Ovary (tissue), 3 donors: Measurements from ENCODE around the gene NR5A1.

Source experiments
- CTCF ChIP-seq, 3 donors: fragments of 450-650 bp in 2 of 3; fragments of 200-600 bp in 1 of 3; IDR thresholded peaks; one replicate each; pipeline versions ENCODE4 v1.5.1 to v1.8.0; 2016 to 2022; ENCODE audit warnings: antibody characterized with exemption in 3 of 3, mild to moderate bottlenecking in 1 of 3
- EP300 ChIP-seq: sonication (generic); formaldehyde crosslinking; IDR thresholded peaks from one replicate; pipeline ENCODE4 v1.6.1; 2017; ENCODE audit warnings: antibody characterized with exemption
- POLR2A ChIP-seq: fragments of 450-650 bp; IDR thresholded peaks from one replicate; pipeline ENCODE4 v1.6.1; 2017; ENCODE audit warnings: antibody characterized with exemption, mild to moderate bottlenecking, moderate library complexity
- donor health status: DM: no; HTN: no; CAD: no.

DNA sequence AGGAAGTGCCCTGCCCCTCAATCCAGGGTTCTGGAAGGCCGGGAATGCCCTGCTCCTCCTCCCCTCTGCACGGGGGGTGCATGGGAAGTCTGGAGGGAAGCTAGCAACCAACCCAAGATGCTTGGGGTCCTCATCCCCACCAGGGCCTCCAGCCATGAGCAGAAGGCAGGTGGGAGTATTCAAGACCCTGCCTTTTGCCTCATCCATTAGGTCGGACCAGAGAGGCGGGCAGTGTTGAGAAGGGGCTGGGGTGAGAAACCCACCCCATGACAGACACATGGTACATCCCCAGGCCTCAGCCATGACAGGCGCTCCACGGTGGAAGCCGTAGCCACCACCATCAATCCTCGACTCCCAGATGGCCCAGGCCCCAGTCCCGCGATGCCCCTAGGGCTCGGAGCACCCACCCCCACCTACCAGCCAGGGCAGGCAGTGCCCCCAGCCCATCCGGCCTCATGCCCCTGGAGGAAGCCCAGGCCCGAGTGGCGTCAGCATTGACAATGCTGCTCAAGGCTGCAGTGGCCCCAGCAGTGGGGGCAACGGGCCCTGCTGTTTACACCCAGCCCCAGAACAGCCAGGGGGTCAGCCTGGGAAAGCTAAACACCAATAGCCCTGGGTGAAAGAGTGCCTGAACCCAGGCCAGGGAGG is 8.6 kb downstream of the NR5A1 start:
- TF ChIP-seq CTCF (IDR thresholded peaks at IDR 0.05) (no peak), EP300 (no peak), POLR2A (no peak)
